HepG2 (cell line): ENCODE results near the gene FHIT. TPM values are rescaled to one million over a fixed set of nuclear protein-coding genes. Genes with fewer than 3 reads are reported as not detected.

Experiments used
- CEBPZ ChIP-seq: IDR thresholded peaks from 2 replicates; pipeline ENCODE4 v1.6.1; 2012; ENCODE audit warnings: low read length, improper control_type of control experiment
- CREBL2 ChIP-seq: sonication (generic); formaldehyde crosslinking; IDR thresholded peaks from 2 replicates; pipeline ENCODE4 v1.8.1; 2023; ENCODE audit warnings: missing genetic modification reagents, mild to moderate bottlenecking, borderline replicate concordance
- FUBP1 ChIP-seq: sonication (generic); formaldehyde crosslinking; IDR thresholded peaks from 2 replicates; pipeline ENCODE4 v1.5.1; 2020; ENCODE audit warnings: missing genetic modification reagents, mild to moderate bottlenecking, borderline replicate concordance
- IRF2 ChIP-seq: IDR thresholded peaks from 2 replicates; pipeline ENCODE4 v1.6.1; 2018; ENCODE audit warnings: missing genetic modification reagents, missing compliant biosample characterization
- MTA1 ChIP-seq: sonication (generic); formaldehyde crosslinking; IDR thresholded peaks from 2 replicates; pipeline ENCODE4 v1.4.0; 2020; ENCODE audit warnings: missing genetic modification reagents, mild to moderate bottlenecking, borderline replicate concordance
- PBX2 ChIP-seq: IDR thresholded peaks from 2 replicates; pipeline ENCODE4 v1.6.1; 2016; ENCODE audit warnings: control low read depth
- ZBTB43 ChIP-seq: sonication (generic); formaldehyde crosslinking; conservative IDR thresholded peaks from 2 replicates; pipeline ENCODE4 v1.4.0; 2020; ENCODE audit warnings: missing genetic modification reagents
- ZNF451 ChIP-seq: sonication (generic); formaldehyde crosslinking; IDR thresholded peaks from 2 replicates; pipeline ENCODE4 v1.5.0; 2020; ENCODE audit warnings: mild to moderate bottlenecking, missing genetic modification reagents
- ZSCAN21 ChIP-seq: sonication (generic); formaldehyde crosslinking; IDR thresholded peaks from 2 replicates; pipeline ENCODE4 v1.8.0; 2022; ENCODE audit warnings: mild to moderate bottlenecking, missing genetic modification reagents, moderate library complexity, borderline replicate concordance
- ZXDC ChIP-seq: sonication (generic); formaldehyde crosslinking; IDR thresholded peaks from 2 replicates; pipeline ENCODE4 v1.5.0; 2020; ENCODE audit warnings: mild to moderate bottlenecking, missing genetic modification reagents
- polyA plus RNA-seq, 8 experiments: library from polyadenylated mRNA; depleted of rRNA in 3 of 8; stranded (reverse) in 7 of 8; unstranded in 1 of 8; fragments of >200 nt; fragmentation: Illumina TruSeq in 4 of 8; extraction: Trizol in 4 of 8; gene quantifications; 2 replicates each; pipeline versions ENCODE4 v1.2.1 to v1.2.3, GENCODE V29; 2011 to 2016; ENCODE audit warnings: low read depth in 4 of 8, missing spikeins in 1 of 8, mixed read lengths in 1 of 8; ENCODE audit not compliant: insufficient read depth in 1 of 8
- total RNA-seq, 5 experiments: library from RNA; depleted of rRNA; stranded (reverse); fragments of >200 nt; fragmentation: Illumina TruSeq; extraction: Trizol; gene quantifications; 2 replicates each; pipeline ENCODE4 v1.2.3, GENCODE V29; 2016; ENCODE audit warnings: low read depth in 1 of 5

The FHIT gene
- total and polyA plus RNA-seq, 2 of the 13 experiments (the other 11 are each of a cell fraction or from before 2014, with no cell fraction given), result 4.0 to 4.6 TPM

- TF ChIP-seq CEBPZ (no peak), PBX2 (CRISPR knock-in tag) (peak; percentile 55; the same call in 1 of the 2 replicates), CREBL2 (CRISPR knock-in tag) (no peak), ZSCAN21 (CRISPR knock-in tag) (no peak), ZBTB43 (CRISPR knock-in tag) (no peak), ZNF451 (CRISPR knock-in tag) (no peak), ZXDC (CRISPR knock-in tag) (no peak), FUBP1 (0 out of 2 replicates have a peak, but pooled peaks have one; percentile 64), MTA1 (CRISPR knock-in tag) (no peak), IRF2 (CRISPR knock-in tag) (no peak)
Measured at GRCh38 chr3:61060411-61060861, 190.8 kb downstream of the FHIT start (continued).
